Spleen (tissue), 7 donors: ENCODE results near the gene RBM4B.

Experiments
- POLR2A ChIP-seq, 3 donors: fragments of 450-650 bp; IDR thresholded peaks; one replicate each; pipeline ENCODE4 v1.5.1; 2017; ENCODE audit warnings: antibody characterized with exemption in 3 of 3, mild to moderate bottlenecking in 1 of 3
- TF ChIP-seq, protein P1 (sequence below), 11 experiments: fragments of 200-600 bp in 7 of 11; fragments of 450-650 bp in 4 of 11; sonication (generic) in 4 of 11; IDR thresholded peaks in 8 of 11; conservative IDR thresholded peaks in 3 of 11; 1 replicate in 7 of 11; 2 replicates in 4 of 11; pipeline versions ENCODE4 v1.4.0 to v1.8.0; 2016 to 2021; ENCODE audit warnings: antibody characterized with exemption in 11 of 11, inconsistent platforms in 4 of 11, mild to moderate bottlenecking in 1 of 11
- donor health status: DM: no; HTN: no; CAD: no; lungs with moderate emphysema.
- donor health status: DM: no; HTN: no; CAD: no.
- donor health status: DM: no; HTN: no; CAD: no.

DNA sequence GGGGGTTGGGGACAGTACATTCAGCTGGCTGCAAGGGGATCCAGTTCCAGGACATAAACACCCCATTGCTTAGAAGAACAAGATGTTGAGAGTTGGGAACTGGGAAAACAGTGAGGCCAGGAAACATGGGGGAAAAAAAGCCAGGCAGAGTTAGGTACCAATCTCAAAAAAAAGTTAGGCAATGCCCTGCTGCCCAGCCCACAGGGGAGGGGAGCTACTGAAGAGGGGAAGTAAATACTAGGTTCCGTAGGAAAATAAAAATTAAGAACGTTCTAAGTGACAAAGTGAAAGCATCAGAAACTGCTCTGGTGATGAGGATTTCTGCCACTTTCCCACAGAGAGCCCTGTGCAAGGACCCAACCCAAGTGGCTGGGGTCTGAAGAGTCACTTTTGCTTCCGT is 39.3 kb upstream of the RBM4B start:
- TF ChIP-seq POLR2A (IDR thresholded peaks at IDR 0.05): no peak
- TF ChIP-seq, protein P1, sequence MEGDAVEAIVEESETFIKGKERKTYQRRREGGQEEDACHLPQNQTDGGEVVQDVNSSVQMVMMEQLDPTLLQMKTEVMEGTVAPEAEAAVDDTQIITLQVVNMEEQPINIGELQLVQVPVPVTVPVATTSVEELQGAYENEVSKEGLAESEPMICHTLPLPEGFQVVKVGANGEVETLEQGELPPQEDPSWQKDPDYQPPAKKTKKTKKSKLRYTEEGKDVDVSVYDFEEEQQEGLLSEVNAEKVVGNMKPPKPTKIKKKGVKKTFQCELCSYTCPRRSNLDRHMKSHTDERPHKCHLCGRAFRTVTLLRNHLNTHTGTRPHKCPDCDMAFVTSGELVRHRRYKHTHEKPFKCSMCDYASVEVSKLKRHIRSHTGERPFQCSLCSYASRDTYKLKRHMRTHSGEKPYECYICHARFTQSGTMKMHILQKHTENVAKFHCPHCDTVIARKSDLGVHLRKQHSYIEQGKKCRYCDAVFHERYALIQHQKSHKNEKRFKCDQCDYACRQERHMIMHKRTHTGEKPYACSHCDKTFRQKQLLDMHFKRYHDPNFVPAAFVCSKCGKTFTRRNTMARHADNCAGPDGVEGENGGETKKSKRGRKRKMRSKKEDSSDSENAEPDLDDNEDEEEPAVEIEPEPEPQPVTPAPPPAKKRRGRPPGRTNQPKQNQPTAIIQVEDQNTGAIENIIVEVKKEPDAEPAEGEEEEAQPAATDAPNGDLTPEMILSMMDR (IDR thresholded peaks at IDR 0.05 in 8 of 11, conservative IDR thresholded peaks at IDR 0.05 in 3 of 11): no peak
